ENCODE data around the gene IQSEC1.

IQSEC1 gene

DNA sequence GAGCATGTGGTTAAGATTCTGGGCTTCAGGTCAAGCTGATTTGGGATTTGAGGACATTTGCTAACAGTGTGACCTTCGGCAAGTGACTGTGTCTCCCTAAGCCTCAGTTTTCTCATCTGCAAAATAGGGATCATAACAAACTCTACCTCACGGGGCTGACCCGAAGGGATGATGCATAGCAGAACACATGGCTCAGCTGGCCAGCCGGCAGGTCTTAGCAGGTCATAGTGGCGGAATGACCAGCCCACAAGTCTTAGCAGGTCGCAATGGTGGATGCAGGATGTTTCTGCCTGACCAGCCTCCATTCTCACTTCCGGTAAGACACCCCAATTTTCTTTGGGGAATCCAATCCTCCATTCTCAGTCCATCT, 63.3 kb downstream of the IQSEC1 start:
- DNase-seq (ENCODE audit: low spot score) (no peak), ATAC-seq (ENCODE audit: low read depth) (no peak)
- Histone ChIP-seq H3K27ac (ENCODE audit: poor library complexity, severe bottlenecking) (no peak overlapping the region), H3K4me3 (ENCODE audit: severe bottlenecking) (no peak overlapping the region), H3K4me1 (ENCODE audit: insufficient read depth, poor library complexity, severe bottlenecking) (no peaks in the 10 kb centered on the region), H3K9me3 (ENCODE audit: severe bottlenecking) (no peaks in the 10 kb centered on the region), H3K36me3 (ENCODE audit: low read depth) (no peaks in the 10 kb centered on the region), H3K27me3 (ENCODE audit: insufficient read depth, poor library complexity, severe bottlenecking) (no peaks in the 10 kb centered on the region)
- TF ChIP-seq, protein P1, sequence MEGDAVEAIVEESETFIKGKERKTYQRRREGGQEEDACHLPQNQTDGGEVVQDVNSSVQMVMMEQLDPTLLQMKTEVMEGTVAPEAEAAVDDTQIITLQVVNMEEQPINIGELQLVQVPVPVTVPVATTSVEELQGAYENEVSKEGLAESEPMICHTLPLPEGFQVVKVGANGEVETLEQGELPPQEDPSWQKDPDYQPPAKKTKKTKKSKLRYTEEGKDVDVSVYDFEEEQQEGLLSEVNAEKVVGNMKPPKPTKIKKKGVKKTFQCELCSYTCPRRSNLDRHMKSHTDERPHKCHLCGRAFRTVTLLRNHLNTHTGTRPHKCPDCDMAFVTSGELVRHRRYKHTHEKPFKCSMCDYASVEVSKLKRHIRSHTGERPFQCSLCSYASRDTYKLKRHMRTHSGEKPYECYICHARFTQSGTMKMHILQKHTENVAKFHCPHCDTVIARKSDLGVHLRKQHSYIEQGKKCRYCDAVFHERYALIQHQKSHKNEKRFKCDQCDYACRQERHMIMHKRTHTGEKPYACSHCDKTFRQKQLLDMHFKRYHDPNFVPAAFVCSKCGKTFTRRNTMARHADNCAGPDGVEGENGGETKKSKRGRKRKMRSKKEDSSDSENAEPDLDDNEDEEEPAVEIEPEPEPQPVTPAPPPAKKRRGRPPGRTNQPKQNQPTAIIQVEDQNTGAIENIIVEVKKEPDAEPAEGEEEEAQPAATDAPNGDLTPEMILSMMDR (IDR thresholded peaks at IDR 0.05; ENCODE audit: poor library complexity, severe bottlenecking), result no peak

DNA sequence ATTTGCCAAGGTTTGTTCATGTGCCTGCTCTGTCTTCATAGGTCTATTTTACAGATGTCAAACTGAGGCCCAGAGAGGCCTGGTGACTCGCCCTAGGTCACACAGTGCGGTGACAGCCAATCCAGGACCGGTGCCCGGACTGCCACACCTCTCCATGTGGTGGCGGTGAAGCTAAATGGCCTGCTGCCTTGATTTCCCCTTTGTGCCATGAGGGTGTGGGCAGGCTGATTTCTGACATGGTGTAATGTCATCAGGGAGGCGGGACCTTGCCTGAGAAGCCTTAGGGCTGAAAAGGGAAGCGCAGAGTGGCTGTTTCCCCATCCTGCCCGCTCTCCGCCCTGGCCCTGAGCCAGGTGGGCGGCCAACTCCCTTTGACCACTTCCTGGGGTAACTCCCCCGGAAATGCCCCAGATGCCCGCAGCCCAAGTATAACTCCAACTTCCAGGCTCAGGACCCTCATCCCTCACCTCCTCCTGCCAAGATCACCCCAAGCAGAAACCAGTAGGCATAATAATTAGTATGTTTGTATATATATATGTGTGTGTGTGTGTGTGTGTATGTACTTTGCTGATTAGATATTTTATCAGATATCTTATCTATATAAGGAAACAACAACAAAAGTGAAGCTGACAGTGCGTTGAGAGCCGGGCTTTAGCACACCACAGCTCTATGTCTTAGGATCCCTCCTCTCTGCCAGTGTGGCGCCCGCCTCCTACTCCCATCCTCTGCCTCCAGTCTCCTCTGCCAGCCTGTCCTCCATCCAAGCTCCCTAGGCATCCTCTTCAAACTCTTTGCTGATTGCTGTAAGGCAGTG, 63.9 kb downstream of the IQSEC1 start:
- no peak overlapping the region for H3K4me3 ChIP-seq (ENCODE audit: severe bottlenecking)
- no peaks in the 10 kb centered on the region for H3K27me3 ChIP-seq (ENCODE audit: insufficient read depth, poor library complexity, severe bottlenecking)
- no peaks in the 10 kb centered on the region for H3K4me1 ChIP-seq (ENCODE audit: insufficient read depth, poor library complexity, severe bottlenecking)
- no peaks in the 10 kb centered on the region for H3K9me3 ChIP-seq (ENCODE audit: severe bottlenecking)
- no peak overlapping the region for H3K27ac ChIP-seq (ENCODE audit: poor library complexity, severe bottlenecking)
- ATAC-seq (ENCODE audit: low read depth) (no peak), DNase-seq (ENCODE audit: low spot score) (no peak)
- H3K36me3 ChIP-seq (ENCODE audit: low read depth), result no peaks in the 10 kb centered on the region
- TF ChIP-seq, protein P1 (IDR thresholded peaks at IDR 0.05; ENCODE audit: poor library complexity, severe bottlenecking), result no peak

DNA sequence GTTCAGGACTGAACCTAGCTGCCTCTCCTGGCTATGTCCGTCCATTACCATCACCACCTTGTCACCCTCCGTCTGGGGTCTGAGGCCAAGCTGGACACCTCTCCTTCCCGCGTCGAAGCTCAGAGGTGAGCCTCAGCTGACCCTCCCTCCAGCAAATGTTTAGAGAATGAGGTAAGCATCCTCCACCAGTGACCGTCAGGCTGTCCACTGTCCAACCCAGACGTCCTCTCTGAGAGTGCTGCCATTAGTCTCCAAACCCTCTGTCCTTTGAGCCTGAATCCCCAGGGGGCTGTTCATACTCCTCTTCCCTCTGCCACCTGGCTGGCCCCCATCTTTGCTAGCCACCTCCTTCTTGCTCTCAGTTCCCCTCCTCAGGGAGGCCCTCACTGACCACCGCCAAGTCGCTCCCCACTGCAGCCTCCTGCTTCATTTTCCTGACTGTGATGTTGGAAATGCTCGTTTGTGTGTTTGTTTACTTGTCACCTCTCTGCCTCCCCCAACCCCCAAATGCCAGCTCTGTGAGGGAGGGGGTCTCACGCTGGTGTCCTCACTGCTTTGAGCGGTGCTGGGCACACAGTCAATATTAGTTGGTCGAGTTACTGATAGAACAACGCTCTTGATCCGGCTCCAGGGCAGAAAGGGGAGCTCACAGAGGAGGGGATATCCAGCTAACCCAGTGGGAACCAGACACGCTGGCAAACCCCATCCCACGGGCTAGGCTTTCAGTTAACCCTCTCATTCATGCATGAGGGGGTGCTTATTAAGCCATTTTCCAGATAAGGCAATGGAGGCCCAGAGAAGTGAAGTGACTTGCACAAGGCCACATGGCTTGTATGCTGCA, 64.9 kb downstream of the IQSEC1 start:
- Histone ChIP-seq H3K4me1 (ENCODE audit: insufficient read depth, poor library complexity, severe bottlenecking) (no peaks in the 10 kb centered on the region), H3K9me3 (ENCODE audit: severe bottlenecking) (no peaks in the 10 kb centered on the region), H3K36me3 (ENCODE audit: low read depth) (no peaks in the 10 kb centered on the region), H3K27ac (ENCODE audit: poor library complexity, severe bottlenecking) (no peak overlapping the region), H3K27me3 (ENCODE audit: insufficient read depth, poor library complexity, severe bottlenecking) (no peaks in the 10 kb centered on the region), H3K4me3 (ENCODE audit: severe bottlenecking) (no peak overlapping the region)
- TF ChIP-seq, protein P1 (IDR thresholded peaks at IDR 0.05; ENCODE audit: poor library complexity, severe bottlenecking), result no peak
- ATAC-seq (ENCODE audit: low read depth) (no peak), DNase-seq (ENCODE audit: low spot score) (no peak)

DNA sequence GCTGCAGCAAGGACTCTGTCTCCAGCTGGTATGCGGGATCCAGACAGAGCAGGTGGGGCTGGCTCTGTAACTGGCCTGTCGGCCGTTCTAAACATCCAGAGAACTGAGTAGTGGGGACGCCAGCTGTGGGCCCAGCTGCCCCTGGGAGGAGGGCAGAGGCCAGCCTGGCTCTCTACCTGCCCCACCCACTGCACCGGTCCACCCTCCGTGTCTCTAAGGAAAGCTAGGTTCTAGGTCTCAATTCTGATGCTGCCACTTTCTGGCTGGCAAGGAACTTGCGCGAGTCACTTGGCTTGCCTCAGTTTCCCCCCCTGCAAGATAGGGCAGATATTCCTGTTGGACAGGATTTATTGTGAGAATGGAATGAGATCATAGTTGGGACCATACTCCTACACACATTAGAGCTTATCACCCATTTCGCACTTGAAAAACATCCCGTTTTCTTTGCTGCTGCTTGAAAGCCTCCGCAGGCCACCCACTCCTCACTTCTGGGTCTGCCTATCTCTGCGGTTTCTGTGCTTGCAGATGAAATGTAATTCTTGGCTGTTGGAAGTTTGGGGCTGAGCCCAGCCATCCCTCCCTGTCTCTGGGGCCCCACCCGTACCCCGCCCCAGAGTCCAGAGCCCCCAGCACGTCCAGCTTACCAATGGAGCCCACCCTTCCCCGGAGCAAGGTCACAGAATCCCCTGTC, 65.8 kb downstream of the IQSEC1 start:
- Histone ChIP-seq H3K36me3 (ENCODE audit: low read depth) (no peaks in the 10 kb centered on the region), H3K27ac (ENCODE audit: poor library complexity, severe bottlenecking) (no peak overlapping the region), H3K4me1 (ENCODE audit: insufficient read depth, poor library complexity, severe bottlenecking) (no peaks in the 10 kb centered on the region), H3K27me3 (ENCODE audit: insufficient read depth, poor library complexity, severe bottlenecking) (no peaks in the 10 kb centered on the region), H3K9me3 (ENCODE audit: severe bottlenecking) (no peaks in the 10 kb centered on the region), H3K4me3 (ENCODE audit: severe bottlenecking) (no peak overlapping the region)
- ATAC-seq (ENCODE audit: low read depth) (no peak), DNase-seq (ENCODE audit: low spot score) (no peak)
- TF ChIP-seq, protein P1 (IDR thresholded peaks at IDR 0.05; ENCODE audit: poor library complexity, severe bottlenecking), result no peak

Data from RWPE2 (cell line).